ENCODE data around the gene PSENEN. TPM values are rescaled to one million over a fixed set of nuclear protein-coding genes. Genes with fewer than 3 reads are reported as not detected.

The PSENEN gene
- total and polyA plus RNA-seq, 2 experiments from 2014 or later: 20.6 to 175 TPM

- DNase-seq (ENCODE audit: low spot score): no peak
- Histone ChIP-seq H3F3A (replicated peaks; ENCODE audit: low read depth) (0 out of 2 replicates have a peak, but pooled peaks cover 4% of the 10 kb centered on the region), H3K27me3 (ENCODE audit: insufficient read depth) (no peaks in the 10 kb centered on the region), H3K27ac (ENCODE audit: low read depth) (no peak overlapping the region), H3K36me3 (ENCODE audit: insufficient read depth) (no peaks in the 10 kb centered on the region), H3K4me2 (no peak overlapping the region), H3K4me3 (no peak overlapping the region), H3K4me1 (ENCODE audit: insufficient read depth) (peaks cover 5% of the 10 kb centered on the region; the same call in 1 of the 2 replicates), H3K79me2 (replicated peaks; ENCODE audit: insufficient read depth) (no peaks in the 10 kb centered on the region), H2AFZ (no peak overlapping the region), H4K20me1 (replicated peaks; ENCODE audit: insufficient read depth) (no peaks in the 10 kb centered on the region), H3K9me2 (ENCODE audit: insufficient read depth) (no peaks in the 10 kb centered on the region)
- Mint-ChIP-seq H3K9me3 (no peaks in the 10 kb centered on the region), H3K4me1 (peaks cover 15% of the 10 kb centered on the region), H3K36me3 (ENCODE audit: low read depth) (no peaks in the 10 kb centered on the region), H3K27ac (no peak overlapping the region), H3K27me3 (ENCODE audit: insufficient read depth, low read depth, poor library complexity) (peaks cover 20% of the 10 kb centered on the region), H3K4me3 (no peak overlapping the region)
- TF ChIP-seq EZH2phosphoT487 (IDR thresholded peaks at IDR 0.05; ENCODE audit: unreplicated experiment): no peak
- ATAC-seq: no peak
Observed at GRCh38 chr19:35789195-35789977, 43.9 kb downstream of the PSENEN start.

- no peak overlapping the region for H3K4me3 Mint-ChIP-seq
- Histone ChIP-seq H3K4me2 (no peak overlapping the region), H3F3A (replicated peaks; ENCODE audit: low read depth) (0 out of 2 replicates have a peak, but pooled peaks cover 4% of the 10 kb centered on the region), H4K20me1 (replicated peaks; ENCODE audit: insufficient read depth) (no peaks in the 10 kb centered on the region), H3K4me3 (no peak overlapping the region), H3K27ac (ENCODE audit: low read depth) (no peak overlapping the region), H3K79me2 (replicated peaks; ENCODE audit: insufficient read depth) (no peaks in the 10 kb centered on the region), H3K9me2 (ENCODE audit: insufficient read depth) (no peaks in the 10 kb centered on the region), H2AFZ (no peak overlapping the region), H3K27me3 (ENCODE audit: insufficient read depth) (peaks cover 3% of the 10 kb centered on the region; the same call in 1 of the 2 replicates), H3K4me1 (ENCODE audit: insufficient read depth) (peaks cover 4% of the 10 kb centered on the region; the same call in 1 of the 2 replicates), H3K36me3 (ENCODE audit: insufficient read depth) (no peaks in the 10 kb centered on the region)
- no peak for DNase-seq (ENCODE audit: low spot score)
- no peak overlapping the region for H3K27ac Mint-ChIP-seq
- no peaks in the 10 kb centered on the region for H3K36me3 Mint-ChIP-seq (ENCODE audit: low read depth)
- TF ChIP-seq CREB1 (CRISPR knock-in tag; IDR thresholded peaks at IDR 0.05; ENCODE audit: low read depth): no peak
- TF ChIP-seq POLR2AphosphoS5 (IDR thresholded peaks at IDR 0.05; ENCODE audit: low read depth): no peak
- peaks cover 12% of the 10 kb centered on the region for H3K4me1 Mint-ChIP-seq
- H3K27me3 Mint-ChIP-seq (ENCODE audit: insufficient read depth, low read depth, poor library complexity): peaks cover 20% of the 10 kb centered on the region
- no peak for ATAC-seq
- no peaks in the 10 kb centered on the region for H3K9me3 Mint-ChIP-seq
Observed at GRCh38 chr19:35789978-35790944, 44.8 kb downstream of the PSENEN start.

GRCh38 chr19:35790981-35791813, 45.7 kb downstream of the PSENEN start:
- no peaks in the 10 kb centered on the region for H3K9me2 ChIP-seq (ENCODE audit: insufficient read depth)
- Mint-ChIP-seq H3K9me3 (no peaks in the 10 kb centered on the region), H3K27me3 (ENCODE audit: insufficient read depth, low read depth, poor library complexity) (peaks cover 17% of the 10 kb centered on the region), H3K27ac (no peak overlapping the region), H3K4me3 (no peak overlapping the region), H3K4me1 (peaks cover 3% of the 10 kb centered on the region), H3K36me3 (ENCODE audit: low read depth) (no peaks in the 10 kb centered on the region)
- no peaks in the 10 kb centered on the region for H3K4me1 ChIP-seq (ENCODE audit: insufficient read depth)
- H4K20me1 ChIP-seq (replicated peaks; ENCODE audit: insufficient read depth): no peaks in the 10 kb centered on the region
- no peak overlapping the region for H3K4me2 ChIP-seq
- no peaks in the 10 kb centered on the region for H3K36me3 ChIP-seq (ENCODE audit: insufficient read depth)
- H3F3A ChIP-seq (replicated peaks; ENCODE audit: low read depth): 0 out of 2 replicates have a peak, but pooled peaks cover 5% of the 10 kb centered on the region
- no peak overlapping the region for H2AFZ ChIP-seq
- H3K4me3 ChIP-seq: no peak overlapping the region
- DNase-seq (ENCODE audit: low spot score): peak; percentile 41
- ATAC-seq: peak; percentile 56
- TF ChIP-seq EZH2 (IDR thresholded peaks at IDR 0.05; ENCODE audit: low read depth, unreplicated experiment) (no peak), JUNB (IDR thresholded peaks at IDR 0.05; ENCODE audit: unreplicated experiment) (no peak), CTCF (conservative IDR thresholded peaks at IDR 0.05; ENCODE audit: low read depth in 2 of 2) (peak; percentile 17 to 48; a peak in 3 of 4 replicates)
- no peaks in the 10 kb centered on the region for H3K79me2 ChIP-seq (replicated peaks; ENCODE audit: insufficient read depth)
- peaks cover 13% of the 10 kb centered on the region for H3K27me3 ChIP-seq (ENCODE audit: insufficient read depth)
- H3K27ac ChIP-seq (ENCODE audit: low read depth): no peak overlapping the region

Measured in GM23338 (cell line).